K562 (cell line): ENCODE data around the gene WDR35. TPM values are rescaled to one million over a fixed set of nuclear protein-coding genes. Genes with fewer than 3 reads are reported as not detected.
A peak's percentile ranks its signal among the peaks of the same experiment; 100 is the strongest.

ENCODE experiments used
- ATAC-seq: fragments of 200-7000 bp; cut with Tn5 transposase; 3 replicates; pipeline ENCODE4 v1.9.1; 2020; ENCODE audit warnings: moderate library complexity
- Bru-seq: library from RNA; stranded (reverse); fragments of 400-500 nt; gene quantifications from one replicate; lab custom pipeline; 2021; lab: Mats Ljungman, UMichigan
- BruChase-seq, 2 experiments: library from RNA; stranded (reverse); fragments of 400-500 nt; gene quantifications; one replicate each; lab custom pipeline; 2021; lab: Mats Ljungman, UMichigan
- BruUV-seq: library from RNA; stranded (reverse); fragments of 400-500 nt; replicated peaks from 2 replicates; lab custom pipeline; 2021; lab: Mats Ljungman, UMichigan
- CTCF ChIA-PET: fragments of 300-600 bp; formaldehyde crosslinking; extraction: SDS; loops from one replicate; lab custom pipeline; 2021; ENCODE audit warnings: low intra/inter-chr PET ratio; lab: Yijun Ruan, JAX
- POLR2A ChIA-PET: fragments of 300-600, 350-650 bp; sonication (Branson Sonifier 250); formaldehyde crosslinking; extraction: SDS; loops from one replicate; lab custom pipeline; 2021; ENCODE audit warnings: antibody characterized with exemption, inconsistent platforms; lab: Yijun Ruan, JAX
- DNase-seq, 4 experiments: peaks; one replicate each; pipeline versions ENCODE4 v3.0.0 to v3.0.0-alpha.2; 2011 to 2018; ENCODE audit warnings: low spot score in 3 of 4, mixed read lengths in 3 of 4; ENCODE audit errors: extremely low read depth in 1 of 4
- FAIRE-seq: peaks from 2 replicates; lab custom pipeline; 2011; peaks lifted over from hg19 to GRCh38; lab: Jason Lieb, UNC
- H2AFZ ChIP-seq: 2 replicates; pipeline ENCODE4 v1.6.0; 2011; ENCODE audit warnings: low read depth, low read length, control low read depth, inconsistent platforms
- H3K27ac ChIP-seq: fragments of 200-600 bp; 3 replicates; pipeline ENCODE4 v1.8.0; 2011; ENCODE audit warnings: low read depth, mild to moderate bottlenecking, control low read depth, inconsistent platforms, low read length, moderate library complexity, mixed read lengths; ENCODE audit errors: extremely low read depth
- H3K27me3 ChIP-seq, 2 experiments: fragments of 300-600 bp in 1 of 2; 2 replicates in 1 of 2; 3 replicates in 1 of 2; pipeline versions ENCODE4 v1.6.0 to v1.8.0; 2011; ENCODE audit warnings: inconsistent platforms in 2 of 2, low read length in 2 of 2, mild to moderate bottlenecking in 1 of 2, mixed read lengths in 1 of 2, moderate library complexity in 1 of 2; ENCODE audit not compliant: control insufficient read depth in 2 of 2, insufficient read depth in 2 of 2
- H3K36me3 ChIP-seq: fragments of 300-600 bp; 3 replicates; pipeline ENCODE4 v1.8.0; 2011; ENCODE audit warnings: mild to moderate bottlenecking, low read length, inconsistent platforms; ENCODE audit not compliant: control insufficient read depth, insufficient read depth
- H3K4me1 ChIP-seq, 2 experiments: fragments of 200-600 bp in 1 of 2; replicated peaks in 1 of 2; 2 replicates in 1 of 2; 3 replicates in 1 of 2; pipeline versions ENCODE4 v1.5.1 to v1.8.0; 2011; ENCODE audit warnings: inconsistent platforms in 2 of 2, low read length in 2 of 2, mild to moderate bottlenecking in 1 of 2, mixed read lengths in 1 of 2, moderate library complexity in 1 of 2; ENCODE audit not compliant: control insufficient read depth in 2 of 2, insufficient read depth in 2 of 2
- H3K4me2 ChIP-seq: 2 replicates; pipeline ENCODE4 v1.6.1; 2011; ENCODE audit warnings: low read length, control low read depth, inconsistent platforms, mixed read lengths; ENCODE audit not compliant: insufficient read depth
- H3K4me3 ChIP-seq: fragments of 200-600 bp; sonication (generic), shearing (Covaris generic); 2 replicates; pipeline ENCODE4 v1.5.1; 2016; ENCODE audit warnings: control low read depth, inconsistent platforms
- H3K79me2 ChIP-seq: fragments of 200-600 bp; 3 replicates; pipeline ENCODE4 v1.8.0; 2011; ENCODE audit warnings: low read length, inconsistent platforms; ENCODE audit not compliant: control insufficient read depth, insufficient read depth
- H3K9ac ChIP-seq, 2 experiments: 2 replicates each; pipeline versions ENCODE4 v1.6.0 to v1.6.1; 2011; ENCODE audit warnings: low read depth in 2 of 2, low read length in 2 of 2, control low read depth in 1 of 2, inconsistent platforms in 1 of 2, mild to moderate bottlenecking in 1 of 2, mixed read lengths in 1 of 2; ENCODE audit not compliant: insufficient read depth in 1 of 2
- H3K9me1 ChIP-seq: one replicate; pipeline ENCODE4 v1.6.0; 2011; ENCODE audit warnings: inconsistent platforms, mild to moderate bottlenecking, low read length, moderate library complexity; ENCODE audit not compliant: control insufficient read depth, insufficient read depth
- H3K9me3 ChIP-seq: replicated peaks from 2 replicates; pipeline ENCODE4 v1.5.1; 2011; ENCODE audit warnings: low read depth, low read length, inconsistent platforms; ENCODE audit not compliant: control insufficient read depth, insufficient read depth
- H4K20me1 ChIP-seq: replicated peaks from 2 replicates; pipeline ENCODE4 v1.6.1; 2011; ENCODE audit warnings: low read length, inconsistent platforms, mixed read lengths; ENCODE audit not compliant: control insufficient read depth, insufficient read depth
- ARNT ChIP-seq, 2 experiments: fragments of 450-650 bp; IDR thresholded peaks; 2 replicates each; pipeline ENCODE4 v1.6.1; 2016; ENCODE audit warnings: mild to moderate bottlenecking in 1 of 2
- HNRNPH1 ChIP-seq: fragments of 200-400 bp; formaldehyde crosslinking; optimal IDR thresholded peaks from 2 replicates; pipeline ENCODE3; 2017; ENCODE audit warnings: low read depth, mild to moderate bottlenecking, low read length, moderate library complexity
- HOXB6 ChIP-seq: fragments of 250-450 bp; sonication (Bioruptor Pico); IDR thresholded peaks from 2 replicates; pipeline ENCODE4 v1.5.1; 2022; ENCODE audit warnings: mild to moderate bottlenecking, borderline replicate concordance
- MAFF ChIP-seq: IDR thresholded peaks from 2 replicates; pipeline ENCODE4 v1.6.1; 2012; ENCODE audit warnings: low read length, improper control_type of control experiment
- NR2C1 ChIP-seq, 2 experiments: fragments of 450-650 bp; IDR thresholded peaks; 2 replicates each; pipeline ENCODE4 v1.6.1; 2017; ENCODE audit warnings: mild to moderate bottlenecking in 2 of 2, antibody characterized with exemption in 1 of 2, inconsistent platforms in 1 of 2, missing compliant biosample characterization in 1 of 2, missing genetic modification characterization in 1 of 2
- SMAD3 ChIP-seq: fragments of 450-650 bp; formaldehyde crosslinking; conservative IDR thresholded peaks from 2 replicates; pipeline ENCODE4 v1.4.0; 2020; ENCODE audit warnings: mild to moderate bottlenecking
- ZNF316 ChIP-seq: fragments of 450-650 bp; IDR thresholded peaks from 2 replicates; pipeline ENCODE4 v1.6.1; 2016
- WGBS: fragments of 100-300 bp; shearing (Covaris generic); methylation state at CpG from one replicate; pipeline ENCODE4 v1.1.6; 2016; ENCODE audit warnings: low coverage, mixed read lengths; ENCODE audit not compliant: insufficient coverage; ENCODE audit errors: missing lambda C conversion rate; 5-methylcytosine and 5-hydroxymethylcytosine counted together
- in situ Hi-C: fragments of 300-500 bp; cut with MboI; formaldehyde crosslinking; loops from 4 replicates; pipeline ENCODE4 v1.15.0; 2018; ENCODE audit warnings: inconsistent platforms, mixed read lengths
- intact Hi-C: fragments of 100-400 bp; cut with micrococcal nuclease; formaldehyde crosslinking; loops from 2 replicates; pipeline ENCODE4 v1.14.2; 2022
- long read RNA-seq, 3 experiments: library from polyadenylated mRNA in 2 of 3; library from RNA in 1 of 3; unstranded in 2 of 3; stranded (forward) in 1 of 3; transcript quantifications; one replicate each; pipeline ENCODE4 v2.0.0, GENCODE V29; 2019 to 2022
- polyA minus RNA-seq, 3 experiments: library from RNA; depleted of rRNA, polyadenylated mRNA; stranded (reverse); fragments of >200 nt; gene quantifications; 2 replicates each; pipeline ENCODE4 v1.2.3, GENCODE V29; 2011
- polyA plus RNA-seq, 8 experiments: library from polyadenylated mRNA; depleted of rRNA in 4 of 8; stranded (reverse) in 5 of 8; unstranded in 3 of 8; fragments of >200 nt; fragmentation: Nextera tagmentation in 2 of 8; fragmentation: Illumina TruSeq in 1 of 8; extraction: Ambion mirVana in 2 of 8; extraction: Trizol in 1 of 8; gene quantifications; 2 replicates each; pipeline versions ENCODE4 v1.2.1 to v1.2.3, GENCODE V29; 2011 to 2014; ENCODE audit warnings: inconsistent platforms in 1 of 8, missing spikeins in 1 of 8
- total RNA-seq, 7 experiments: library from RNA; depleted of rRNA in 6 of 7; stranded (reverse); fragments of >200 nt in 6 of 7; fragmentation: Illumina TruSeq in 2 of 7; extraction: Trizol in 2 of 7; gene quantifications; 2 replicates each; pipeline versions ENCODE4 v1.2.1 to v1.2.3, GENCODE V29; 2011 to 2021; ENCODE audit warnings: low replicate concordance in 1 of 7
- TF ChIP-seq, protein P1 (sequence below): fragments of 250-450 bp; sonication (Bioruptor Pico); IDR thresholded peaks from 2 replicates; pipeline ENCODE4 v1.5.0; 2021; ENCODE audit warnings: mild to moderate bottlenecking, borderline replicate concordance
- TF ChIP-seq, protein P2 (sequence below): fragments of 250-450 bp; sonication (Bioruptor Pico); IDR thresholded peaks from 2 replicates; pipeline ENCODE4 v1.8.0; 2022; ENCODE audit warnings: inconsistent platforms
- TF ChIP-seq, protein P3 (sequence below): fragments of 450-650 bp; formaldehyde crosslinking; conservative IDR thresholded peaks from 2 replicates; pipeline ENCODE4 v1.4.0; 2022; ENCODE audit warnings: mild to moderate bottlenecking, missing genetic modification characterization

The WDR35 gene
- 6.3 and 26.2 TPM in 2 replicates for total RNA-seq (2011; cell fraction: chromatin; rRNA removed; ENCODE audit: low replicate concordance)
- total RNA-seq (2011; cell fraction: nucleolus; rRNA removed) = 2.8 and 4.2 TPM in 2 replicates
- 7.7 and 10.5 TPM in 2 replicates for total RNA-seq (2011; cell fraction: nucleoplasm; rRNA removed)
- total RNA-seq (2014; rRNA removed) = 5.5 and 6.4 TPM in 2 replicates
- total RNA-seq (2014; rRNA removed; fragmentation: Illumina TruSeq; extraction: Trizol) = 12.3 and 13.1 TPM in 2 replicates
- 8.6 and 10.5 TPM in 2 replicates for total RNA-seq (2015; rRNA removed; fragmentation: Illumina TruSeq; extraction: Trizol)
- 9.2 and 9.6 TPM in 2 replicates for total RNA-seq (2021)
- 7.0 and 9.5 TPM in 2 replicates for polyA plus RNA-seq (2011; rRNA removed)
- 1.6 and 3.3 TPM in 2 replicates for polyA plus RNA-seq (2011; cell fraction: cytosol; rRNA removed)
- polyA plus RNA-seq (2011; cell fraction: nucleus; rRNA removed) = 9.1 and 10.2 TPM in 2 replicates
- polyA plus RNA-seq (2012) = 3.3 and 4.2 TPM in 2 replicates
- polyA plus RNA-seq (2014; fragmentation: Illumina TruSeq; extraction: Trizol) = 6.8 and 8.0 TPM in 2 replicates
- polyA plus RNA-seq (2014; fragmentation: Nextera tagmentation; extraction: Ambion mirVana) = 1 to 10 TPM; 3.3 to 6.7 TPM
- polyA plus RNA-seq (2014; rRNA removed) = 6.2 and 7.3 TPM in 2 replicates
- polyA minus RNA-seq (2011; rRNA and poly(A)+ RNA removed) = 22.3 and 25.7 TPM in 2 replicates
- polyA minus RNA-seq (2011; cell fraction: cytosol; rRNA and poly(A)+ RNA removed) = 4.6 and 9.5 TPM in 2 replicates
- 7.5 and 10.8 TPM in 2 replicates for polyA minus RNA-seq (2011; cell fraction: nucleus; rRNA and poly(A)+ RNA removed)
- Bru-seq, nascent RNA = percentile 68 among the genes with signal in this experiment
- BruChase-seq, experiment 1, labeled RNA remaining after a 2-hour chase = percentile 67 among the genes with signal in this experiment
- BruChase-seq, experiment 2, labeled RNA remaining after a 6-hour chase = percentile 68 among the genes with signal in this experiment
- long read RNA-seq, experiment 1, full-length matches to known transcripts = 11 of 25 reads
- long read RNA-seq, experiment 1, partial matches to known transcripts = 7 of 25 reads
- long read RNA-seq, experiment 1, other reads (novel, unspliced or antisense) = 7 of 25 reads
- long read RNA-seq, experiment 2, partial matches to known transcripts = 1 of 3 reads
- long read RNA-seq, experiment 2, other reads (novel, unspliced or antisense) = 2 of 3 reads
- long read RNA-seq, experiment 3, partial matches to known transcripts = 2 of 3 reads
- long read RNA-seq, experiment 3, other reads (novel, unspliced or antisense) = 1 of 3 reads

DNA sequence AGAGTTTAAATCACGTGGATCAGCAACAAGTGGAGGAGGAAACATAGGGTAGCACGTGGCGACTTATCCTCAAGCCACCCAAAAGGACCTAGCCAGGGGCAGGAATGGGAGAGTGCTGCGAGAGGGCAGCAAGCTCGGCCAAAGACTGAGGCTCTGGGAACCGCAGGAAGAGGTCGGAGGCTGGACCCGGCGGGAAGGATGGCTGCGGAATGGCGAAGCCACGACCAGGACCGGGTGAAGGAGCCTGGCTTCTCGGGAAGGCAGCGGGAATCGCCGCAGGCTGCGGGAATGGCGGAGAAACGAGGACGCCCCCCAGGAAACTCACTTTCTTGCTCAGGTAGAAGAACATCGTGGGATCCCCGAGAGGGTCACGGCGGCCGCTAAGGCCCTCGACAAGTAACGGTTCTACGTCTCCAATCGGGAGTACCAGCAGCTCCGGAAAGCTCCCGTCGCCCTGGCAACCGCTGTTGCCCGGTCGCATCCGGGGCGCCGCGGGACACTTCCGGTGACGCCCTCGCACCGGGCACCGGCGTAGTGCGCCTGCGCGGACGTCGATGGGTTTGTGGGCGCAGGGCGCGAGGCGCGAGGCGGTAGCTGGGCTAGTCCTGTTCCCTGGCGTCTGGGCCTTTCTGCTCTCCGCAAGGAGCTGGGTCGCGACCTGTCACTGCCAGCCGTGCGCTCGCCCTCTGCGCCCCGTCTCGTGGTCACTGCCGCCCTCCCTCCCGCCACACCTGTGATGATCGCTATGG is at the start of gene WDR35:
TSS of gene WDR35 (minus strand) at position 439 of the 749 bp plus-strand sequence. CDS start at position 349, 90 bp downstream.
- H3K9ac ChIP-seq = peak within 1 kb of the TSS; percentile 54 to 91
- WGBS = 11% methylated on average over 46 of the region's 70 CpGs
- H3K36me3 ChIP-seq = peaks cover 4% of the 10 kb centered on the region; the same call in 2 of the 3 replicates
- peak within 1 kb of the TSS; percentile 88 for H3K4me2 ChIP-seq
- FAIRE-seq (peak; percentile 61), DNase-seq (peak; percentile 88 to 95 (median 94)), ATAC-seq (peak; percentile 97)
- BruUV-seq = no TSS peak
- no peaks in the 10 kb centered on the region for H4K20me1 ChIP-seq
- peaks cover 0 to 9% of the 10 kb centered on the region in 2 experiments; a peak in 2 of 5 replicates for H3K4me1 ChIP-seq
- peaks cover 11% of the 10 kb centered on the region; the same call in 1 of the 3 replicates for H3K79me2 ChIP-seq
- ChIA-PET POLR2A (interaction anchor here (0.6 to 1.4 kb wide), 2 partner anchors 15 to 21 kb away, joined by 4 to 5 read pairs; no protein-coding TSS in a partner anchor), CTCF (interaction anchor here (0.7 kb wide), 1 partner anchor 749 kb away, joined by 4 read pairs; no protein-coding TSS in a partner anchor)
- in situ Hi-C loops (no loop called here), intact Hi-C loops (no loop called here)
- peak within 1 kb of the TSS; percentile 74 for H3K4me3 ChIP-seq
- H3K9me1 ChIP-seq = no peaks in the 10 kb centered on the region
- H3K27ac ChIP-seq = peak within 1 kb of the TSS; percentile 30; the same call in 2 of the 3 replicates
- peak within 1 kb of the TSS; percentile 96 for H2AFZ ChIP-seq
- H3K9me3 ChIP-seq = no peaks in the 10 kb centered on the region
- H3K27me3 ChIP-seq = no peaks in the 10 kb centered on the region; a peak in 2 of 5 replicates
- TF ChIP-seq, protein P1, sequence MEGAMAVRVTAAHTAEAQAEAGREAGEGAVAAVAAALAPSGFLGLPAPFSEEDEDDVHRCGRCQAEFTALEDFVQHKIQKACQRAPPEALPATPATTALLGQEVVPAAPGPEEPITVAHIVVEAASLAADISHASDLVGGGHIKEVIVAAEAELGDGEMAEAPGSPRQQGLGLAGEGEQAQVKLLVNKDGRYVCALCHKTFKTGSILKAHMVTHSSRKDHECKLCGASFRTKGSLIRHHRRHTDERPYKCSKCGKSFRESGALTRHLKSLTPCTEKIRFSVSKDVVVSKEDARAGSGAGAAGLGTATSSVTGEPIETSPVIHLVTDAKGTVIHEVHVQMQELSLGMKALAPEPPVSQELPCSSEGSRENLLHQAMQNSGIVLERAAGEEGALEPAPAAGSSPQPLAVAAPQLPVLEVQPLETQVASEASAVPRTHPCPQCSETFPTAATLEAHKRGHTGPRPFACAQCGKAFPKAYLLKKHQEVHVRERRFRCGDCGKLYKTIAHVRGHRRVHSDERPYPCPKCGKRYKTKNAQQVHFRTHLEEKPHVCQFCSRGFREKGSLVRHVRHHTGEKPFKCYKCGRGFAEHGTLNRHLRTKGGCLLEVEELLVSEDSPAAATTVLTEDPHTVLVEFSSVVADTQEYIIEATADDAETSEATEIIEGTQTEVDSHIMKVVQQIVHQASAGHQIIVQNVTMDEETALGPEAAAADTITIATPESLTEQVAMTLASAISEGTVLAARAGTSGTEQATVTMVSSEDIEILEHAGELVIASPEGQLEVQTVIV (CRISPR knock-in tag) = no peak
- TF ChIP-seq ZNF316 = no peak
- TF ChIP-seq HNRNPH1 = no peak
- TF ChIP-seq NR2C1 (IDR thresholded peaks at IDR 0.05) = peak; percentile 71
- TF ChIP-seq NR2C1 (tag; IDR thresholded peaks at IDR 0.05) = peak; percentile 80
- no peak for TF ChIP-seq SMAD3 (CRISPR knock-in tag)
- TF ChIP-seq HOXB6 = no peak
- no peak for TF ChIP-seq ARNT (IDR thresholded peaks at IDR 0.05)
- TF ChIP-seq MAFF = no peak
- TF ChIP-seq, protein P2, sequence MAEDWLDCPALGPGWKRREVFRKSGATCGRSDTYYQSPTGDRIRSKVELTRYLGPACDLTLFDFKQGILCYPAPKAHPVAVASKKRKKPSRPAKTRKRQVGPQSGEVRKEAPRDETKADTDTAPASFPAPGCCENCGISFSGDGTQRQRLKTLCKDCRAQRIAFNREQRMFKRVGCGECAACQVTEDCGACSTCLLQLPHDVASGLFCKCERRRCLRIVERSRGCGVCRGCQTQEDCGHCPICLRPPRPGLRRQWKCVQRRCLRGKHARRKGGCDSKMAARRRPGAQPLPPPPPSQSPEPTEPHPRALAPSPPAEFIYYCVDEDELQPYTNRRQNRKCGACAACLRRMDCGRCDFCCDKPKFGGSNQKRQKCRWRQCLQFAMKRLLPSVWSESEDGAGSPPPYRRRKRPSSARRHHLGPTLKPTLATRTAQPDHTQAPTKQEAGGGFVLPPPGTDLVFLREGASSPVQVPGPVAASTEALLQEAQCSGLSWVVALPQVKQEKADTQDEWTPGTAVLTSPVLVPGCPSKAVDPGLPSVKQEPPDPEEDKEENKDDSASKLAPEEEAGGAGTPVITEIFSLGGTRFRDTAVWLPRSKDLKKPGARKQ (CRISPR knock-in tag) = no peak
- TF ChIP-seq, protein P3, sequence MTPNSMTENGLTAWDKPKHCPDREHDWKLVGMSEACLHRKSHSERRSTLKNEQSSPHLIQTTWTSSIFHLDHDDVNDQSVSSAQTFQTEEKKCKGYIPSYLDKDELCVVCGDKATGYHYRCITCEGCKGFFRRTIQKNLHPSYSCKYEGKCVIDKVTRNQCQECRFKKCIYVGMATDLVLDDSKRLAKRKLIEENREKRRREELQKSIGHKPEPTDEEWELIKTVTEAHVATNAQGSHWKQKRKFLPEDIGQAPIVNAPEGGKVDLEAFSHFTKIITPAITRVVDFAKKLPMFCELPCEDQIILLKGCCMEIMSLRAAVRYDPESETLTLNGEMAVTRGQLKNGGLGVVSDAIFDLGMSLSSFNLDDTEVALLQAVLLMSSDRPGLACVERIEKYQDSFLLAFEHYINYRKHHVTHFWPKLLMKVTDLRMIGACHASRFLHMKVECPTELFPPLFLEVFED (CRISPR knock-in tag) = no peak
